HG03520 (cell line): ENCODE results near the gene DDR1.

Source experiments
- ATAC-seq: cut with Tn5 transposase; IDR thresholded peaks from one replicate; pipeline ENCODE4 v1.9.1; 2021; ENCODE audit warnings: mild to moderate bottlenecking, moderate library complexity; ENCODE audit not compliant: unreplicated experiment

Gene DDR1

GRCh38 chr6:30879684-30880427 is 4.5 kb upstream of the DDR1 start:
- ATAC-seq: no peak

- ATAC-seq: no peak
Observed at GRCh38 chr6:30880698-30881252, 3.5 kb upstream of the DDR1 start.

- no peak for ATAC-seq
Observed at GRCh38 chr6:30881392-30882203, 2.7 kb upstream of the DDR1 start.

- ATAC-seq: no peak
Observed at GRCh38 chr6:30882204-30882758, 2.0 kb upstream of the DDR1 start.

- ATAC-seq: no peak
Observed at GRCh38 chr6:30882759-30883684, 1.3 kb upstream of the DDR1 start.

- ATAC-seq: no peak
Observed at GRCh38 chr6:30884521-30885480, 482 bp downstream of the DDR1 start.

GRCh38 chr6:30885481-30885998 is 1.2 kb downstream of the DDR1 start:
- no peak for ATAC-seq

- no peak for ATAC-seq
Observed at GRCh38 chr6:30885999-30886896, 1.9 kb downstream of the DDR1 start.

GRCh38 chr6:30886897-30887255 is 2.6 kb downstream of the DDR1 start:
- ATAC-seq: no peak

GRCh38 chr6:30887901-30888815 is 3.8 kb downstream of the DDR1 start:
- no peak for ATAC-seq

GRCh38 chr6:30888816-30889495 is 4.6 kb downstream of the DDR1 start:
- ATAC-seq: no peak

- no peak for ATAC-seq
Observed at GRCh38 chr6:30889496-30889885, 5.2 kb downstream of the DDR1 start.

GRCh38 chr6:30889921-30890645 is 5.8 kb downstream of the DDR1 start:
- ATAC-seq: no peak

- ATAC-seq: no peak
Observed at GRCh38 chr6:30890646-30891449, 6.5 kb downstream of the DDR1 start.

GRCh38 chr6:30891450-30891723 is 7.1 kb downstream of the DDR1 start:
- no peak for ATAC-seq
